Activated CD8-positive, alpha-beta memory T cell treated with anti-CD3 and anti-CD28 coated beads for 48 hours (primary cell): ENCODE results near the gene KCTD17.

ENCODE experiments used
- DNase-seq, 3 experiments: peaks; one replicate each; pipeline ENCODE4 v3.0.0-alpha.2; 2020; ENCODE audit warnings: low read depth in 2 of 3, low spot score in 2 of 3

Gene KCTD17

GRCh38 chr22:37101311-37102066, 49.9 kb downstream of the KCTD17 start:
- DNase-seq, result no peak

- DNase-seq, result no peak
These were observed 51.6 kb downstream of the KCTD17 start for GRCh38 chr22:37103151-37103550.

GRCh38 chr22:37103656-37104452, 52.3 kb downstream of the KCTD17 start:
- no peak for DNase-seq

- no peak for DNase-seq
These were observed 53.6 kb downstream of the KCTD17 start for GRCh38 chr22:37105154-37105553.

DNA sequence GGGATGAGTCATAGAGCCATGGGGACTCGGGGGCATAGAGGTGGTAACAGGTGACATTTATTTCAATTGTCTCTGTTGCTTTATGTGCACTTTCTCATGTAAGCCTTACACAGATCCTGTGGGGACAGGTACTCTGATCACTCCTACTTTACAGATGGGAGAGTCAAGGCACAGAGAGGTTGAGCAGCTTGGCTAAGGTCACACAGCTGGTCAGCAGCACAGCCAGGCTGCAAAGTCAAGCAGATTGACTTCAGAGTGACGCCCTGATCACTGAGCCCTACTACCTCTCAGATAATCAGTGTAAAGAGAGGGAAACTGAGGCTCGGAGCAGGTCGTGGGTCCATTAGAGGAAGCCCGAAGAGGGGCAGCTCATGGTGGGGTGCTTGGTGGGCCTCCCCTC, 54.4 kb downstream of the KCTD17 start:
- no peak for DNase-seq

GRCh38 chr22:37107816-37108621, 56.5 kb downstream of the KCTD17 start:
- DNase-seq, result no peak

DNA sequence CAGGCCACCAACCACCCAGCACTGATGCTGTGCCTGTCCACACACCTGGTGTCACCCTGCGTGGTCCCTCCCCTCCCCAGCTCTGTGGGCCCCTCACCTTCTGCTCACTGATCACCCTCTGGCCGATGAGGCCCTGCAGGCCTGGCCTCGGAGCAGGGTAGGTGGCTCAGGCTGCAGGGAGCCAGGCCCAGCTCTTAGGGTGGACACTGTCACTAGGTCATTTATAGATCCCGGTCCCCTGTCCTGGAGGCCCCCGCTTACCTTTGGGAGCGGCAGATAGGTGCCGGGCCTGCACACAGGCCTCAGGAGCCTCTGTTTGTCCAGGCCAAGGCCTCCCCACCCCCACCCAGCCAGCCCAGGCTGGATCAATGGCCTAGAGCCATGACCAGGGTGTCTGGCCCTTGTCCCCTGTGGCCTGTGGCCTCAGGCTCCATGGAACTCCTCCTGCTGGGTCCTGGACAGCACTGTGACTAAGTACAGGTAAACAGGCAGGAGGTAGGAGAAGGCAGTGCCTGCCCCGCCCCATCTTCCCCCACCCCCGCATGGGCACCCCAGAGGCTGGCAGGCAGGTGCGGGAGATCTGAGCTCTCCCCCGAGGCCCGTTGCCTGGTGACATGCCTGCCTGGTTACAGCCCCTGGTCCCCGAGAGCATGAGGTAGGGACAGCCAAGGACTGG, 57.8 kb downstream of the KCTD17 start, which contains the start of gene TMPRSS6:
TMPRSS6 (minus strand) TSS at position 472 of the 676 bp plus-strand sequence. CDS start 6,296 bp downstream, outside the sequence.
- no peak for DNase-seq

DNA sequence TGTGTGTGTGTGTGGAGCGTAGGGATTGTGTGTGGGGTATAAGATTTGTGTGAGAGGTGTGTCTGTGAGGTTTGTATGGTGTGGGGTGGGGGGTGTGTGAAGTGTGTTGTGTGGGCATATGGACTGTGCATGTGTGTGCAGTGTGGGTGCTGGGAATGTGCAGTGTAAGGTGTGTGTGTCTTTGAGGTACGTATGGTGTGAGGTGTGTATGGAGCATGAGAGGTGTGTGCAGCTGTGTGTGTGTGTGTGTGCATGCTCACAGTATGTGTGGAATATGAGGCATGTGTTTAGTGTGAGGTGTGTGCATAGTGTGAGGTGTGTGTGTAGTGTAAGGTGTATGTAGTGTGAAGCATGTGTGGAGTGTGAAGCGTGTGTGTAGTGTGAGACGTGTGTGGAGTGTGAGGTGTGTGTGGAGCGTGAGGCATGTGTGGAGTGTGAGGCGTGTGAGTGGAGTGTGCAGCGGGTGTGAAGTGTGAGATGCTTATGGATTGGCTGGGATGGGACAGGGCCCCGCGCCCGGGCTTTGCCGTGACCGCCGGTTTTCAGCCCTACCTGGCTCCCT, 59.7 kb downstream of the KCTD17 start:
- no peak for DNase-seq

DNA sequence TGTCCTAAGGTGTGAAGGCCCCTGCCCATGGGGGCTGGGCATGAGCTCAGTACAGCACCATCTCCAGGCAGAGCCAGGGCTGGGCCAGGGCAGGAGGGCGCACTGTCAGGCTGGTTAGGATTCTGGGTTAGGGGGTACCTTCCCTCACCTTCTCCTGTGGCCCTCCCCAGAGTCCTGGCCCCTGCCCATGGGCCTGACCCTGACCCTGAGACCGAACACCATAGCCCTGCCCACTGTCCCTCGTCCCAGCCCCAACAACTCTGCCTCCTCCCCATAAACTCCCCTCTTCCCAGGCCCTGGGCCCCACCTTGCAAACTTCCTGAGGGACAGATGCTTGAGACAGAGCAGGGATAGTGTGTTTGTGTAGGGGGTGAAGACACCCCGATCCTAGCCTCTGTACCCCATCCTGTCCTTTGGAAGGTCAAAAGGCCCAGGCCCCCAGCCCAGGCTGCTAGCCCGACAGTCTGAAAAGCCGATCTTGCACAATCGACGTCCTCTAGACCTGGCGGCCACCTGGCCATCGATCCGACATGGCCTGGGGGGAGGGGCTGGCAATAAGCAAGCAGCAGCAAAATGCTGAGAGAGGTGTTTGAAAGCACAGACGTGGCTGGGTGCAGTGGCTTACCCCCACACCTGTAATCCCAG, 60.7 kb downstream of the KCTD17 start:
- DNase-seq, result no peak
